Lung microvascular endothelial cell (primary cell): ENCODE results near the gene CORO2B. TPM values are rescaled to one million over a fixed set of nuclear protein-coding genes. Genes with fewer than 3 reads are reported as not detected.
"Not testable (repeated sequence)": the region's sequence is repeated elsewhere in the genome, so short reads cannot be mapped to it uniquely, and the experiment has no call there.

Source experiments
- DNase-seq, 2 donors: peaks; one replicate each; pipeline versions ENCODE4 v3.0.0 to v3.0.0-alpha.2; 2010; ENCODE audit warnings: low read depth in 2 of 2
- total RNA-seq: library from RNA; depleted of rRNA; stranded (reverse); fragments of >200 nt; gene quantifications from 2 replicates; pipeline ENCODE4 v1.2.1, GENCODE V29; 2014

CORO2B gene
- total RNA-seq, 1 donor from 2014 or later: 0.20 TPM

DNA sequence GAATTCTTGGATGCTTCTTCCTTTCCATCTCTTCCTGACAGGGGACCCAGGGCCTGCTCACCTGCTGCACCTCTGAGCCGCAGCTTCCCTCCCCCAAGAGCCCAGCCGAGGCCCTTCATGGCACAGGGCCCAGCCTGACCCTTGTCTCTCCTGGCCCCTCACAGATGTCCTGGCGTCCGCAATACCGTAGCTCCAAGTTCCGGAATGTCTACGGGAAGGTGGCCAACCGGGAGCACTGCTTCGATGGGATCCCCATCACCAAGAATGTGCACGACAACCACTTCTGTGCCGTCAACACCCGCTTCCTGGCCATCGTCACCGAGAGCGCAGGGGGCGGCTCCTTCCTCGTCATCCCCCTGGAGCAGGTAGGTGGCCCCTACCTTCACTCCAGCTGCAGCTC is 66.2 kb downstream of the CORO2B start:
- no peak for DNase-seq

DNA sequence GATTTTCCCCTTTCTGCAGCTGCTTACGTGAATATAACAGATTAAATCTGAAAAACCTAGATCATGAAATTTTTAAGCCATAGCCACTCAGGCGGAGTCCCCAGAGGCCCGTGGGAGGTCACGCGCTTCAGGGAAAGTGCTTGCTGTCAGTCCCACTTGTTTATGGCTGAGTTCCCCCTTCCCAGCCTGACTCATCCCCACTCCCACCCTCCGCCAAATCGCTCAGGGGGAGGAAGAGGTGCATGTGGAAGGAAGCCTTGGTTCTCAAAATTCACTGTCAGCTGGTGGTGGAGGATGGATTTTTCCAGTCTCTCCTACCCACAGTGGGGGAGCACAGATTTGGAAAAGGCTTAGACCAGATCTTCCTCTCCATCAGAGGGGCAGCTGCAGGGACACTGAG is 67.4 kb downstream of the CORO2B start:
- DNase-seq: no peak

DNA sequence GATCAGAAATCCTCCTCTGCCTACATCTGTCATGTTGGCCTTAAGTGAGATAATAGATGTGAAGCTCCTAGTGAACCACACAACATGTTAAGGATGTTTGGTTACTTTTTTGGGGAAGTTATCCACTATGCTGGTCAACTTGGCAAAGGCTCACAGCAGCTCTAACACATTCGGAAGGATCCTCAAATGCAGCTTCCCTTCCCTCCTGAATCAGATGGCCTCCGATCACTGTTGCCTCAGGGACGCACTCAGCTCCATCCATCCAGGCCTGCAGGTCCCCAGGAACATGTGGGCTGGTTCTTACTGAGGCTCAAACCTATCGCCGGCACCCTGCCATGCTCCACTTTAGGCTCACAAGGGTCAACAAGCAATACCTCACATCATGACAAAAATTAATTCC is 67.9 kb downstream of the CORO2B start:
- DNase-seq: no peak

DNA sequence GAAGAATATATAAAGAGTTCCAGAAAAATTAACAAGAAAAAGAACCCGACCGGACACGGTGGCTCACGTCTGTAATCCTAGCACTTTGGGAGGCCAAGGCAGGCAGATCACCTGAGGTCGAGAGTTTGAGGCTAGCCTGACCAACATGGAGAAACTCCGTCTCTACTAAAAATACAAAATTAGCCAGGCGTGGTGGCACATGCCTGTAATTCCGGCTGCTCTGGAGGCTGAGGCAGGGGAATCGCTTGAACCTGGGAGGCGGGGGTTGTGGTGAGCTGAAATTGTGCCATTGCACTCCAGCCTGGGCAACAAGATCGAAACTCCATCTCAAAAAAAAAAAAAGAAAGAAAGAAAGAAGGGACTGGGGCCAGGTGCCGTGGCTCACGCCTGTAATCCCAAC is 68.6 kb downstream of the CORO2B start:
- not testable (repeated sequence) for DNase-seq

DNA sequence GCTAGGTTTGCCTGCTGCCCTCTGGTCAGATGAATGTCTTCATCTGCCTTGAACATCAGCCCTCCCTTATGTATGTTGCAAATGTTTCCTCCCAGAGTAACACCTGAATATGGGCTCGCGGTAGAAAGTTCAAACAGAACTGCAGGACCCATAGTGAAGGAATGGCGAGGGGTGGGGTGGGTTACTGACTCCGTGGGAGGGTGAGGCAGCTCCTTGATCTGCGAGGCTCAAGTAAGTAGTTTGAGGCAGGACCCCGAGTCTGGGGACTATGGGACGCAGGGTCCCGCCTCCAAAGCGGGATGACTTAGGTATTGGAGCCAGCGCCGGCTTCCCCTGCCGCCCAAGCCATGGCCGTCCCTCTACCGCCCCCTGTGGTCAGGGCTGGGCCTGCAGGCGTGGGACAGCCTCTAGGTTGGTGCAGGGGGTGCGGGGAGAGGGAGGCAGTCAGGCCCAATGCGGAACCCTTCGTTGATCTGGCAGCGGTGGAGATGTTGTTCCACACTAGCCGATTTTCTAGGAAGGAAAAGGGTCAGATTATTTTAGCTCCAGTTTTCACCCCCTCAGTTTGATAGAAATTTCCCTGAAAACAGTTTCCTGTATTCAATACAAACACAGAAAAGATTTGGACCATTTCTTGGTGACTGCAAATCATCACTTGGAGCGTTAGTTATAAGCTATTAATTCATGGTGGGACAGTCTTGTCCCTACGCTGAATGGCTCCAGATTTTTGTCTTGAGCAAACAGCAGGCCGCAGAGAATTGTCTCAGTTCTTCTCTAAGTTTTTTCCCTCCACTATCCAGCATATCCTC is 72.3 kb downstream of the CORO2B start:
- peak; percentile 49 to 76 for DNase-seq

DNA sequence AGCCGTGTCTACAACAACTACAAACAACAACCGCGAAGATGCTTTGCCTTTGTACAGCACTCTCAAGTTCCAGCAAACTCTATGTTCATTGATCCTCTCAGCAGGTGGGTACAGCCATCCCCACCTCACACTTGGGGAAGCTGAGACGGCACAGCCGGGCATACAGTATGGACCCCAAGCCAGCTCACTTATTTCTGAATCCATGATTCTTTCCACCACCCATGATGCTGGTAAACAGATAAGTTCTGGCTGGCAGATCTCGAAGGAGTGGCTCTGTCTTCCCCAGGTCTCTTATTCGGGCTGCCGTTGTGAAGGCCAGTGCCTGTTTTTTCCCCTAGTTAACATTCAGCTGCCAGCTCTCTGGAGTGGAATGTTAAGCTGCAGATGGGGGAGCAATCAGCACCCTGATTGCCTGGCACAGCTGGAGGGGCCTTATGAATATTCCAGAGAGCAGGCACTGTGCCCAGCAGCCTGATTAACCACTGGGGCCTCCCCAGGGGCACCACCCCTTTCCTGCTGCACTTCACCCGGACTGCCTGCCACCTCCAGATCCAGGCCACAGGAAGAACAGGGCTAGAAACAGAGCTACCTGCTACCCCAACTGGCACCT is 73.2 kb downstream of the CORO2B start:
- no peak for DNase-seq

DNA sequence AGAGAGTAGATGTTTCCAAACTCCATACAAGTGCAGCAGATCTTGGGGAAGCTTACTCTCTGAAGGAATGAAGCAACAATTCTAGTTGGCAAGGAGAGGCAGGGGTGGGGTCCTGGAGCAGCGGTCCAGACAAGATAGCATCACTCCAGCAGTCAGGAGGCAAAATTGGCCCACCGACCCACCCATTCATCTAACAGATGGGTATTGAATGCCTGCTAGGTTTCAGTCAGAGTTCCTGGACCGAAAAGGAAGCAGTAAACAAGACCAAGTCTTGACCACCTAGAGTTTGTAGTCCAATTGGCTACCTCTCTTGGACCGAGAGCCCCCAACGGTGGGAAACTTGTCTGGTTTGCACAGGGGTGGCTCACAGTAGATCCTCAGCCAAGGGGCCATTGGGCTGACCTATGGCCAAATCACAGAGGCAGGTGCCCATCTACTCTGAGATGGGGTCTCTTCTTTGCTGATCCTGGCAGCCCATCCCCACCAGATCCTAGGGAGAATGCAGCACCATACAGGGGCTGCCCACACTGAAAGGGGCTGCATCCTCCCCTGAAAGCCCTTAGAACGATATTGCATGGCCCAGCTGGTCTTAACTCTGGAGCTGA is 74.3 kb downstream of the CORO2B start:
- DNase-seq: no peak

DNA sequence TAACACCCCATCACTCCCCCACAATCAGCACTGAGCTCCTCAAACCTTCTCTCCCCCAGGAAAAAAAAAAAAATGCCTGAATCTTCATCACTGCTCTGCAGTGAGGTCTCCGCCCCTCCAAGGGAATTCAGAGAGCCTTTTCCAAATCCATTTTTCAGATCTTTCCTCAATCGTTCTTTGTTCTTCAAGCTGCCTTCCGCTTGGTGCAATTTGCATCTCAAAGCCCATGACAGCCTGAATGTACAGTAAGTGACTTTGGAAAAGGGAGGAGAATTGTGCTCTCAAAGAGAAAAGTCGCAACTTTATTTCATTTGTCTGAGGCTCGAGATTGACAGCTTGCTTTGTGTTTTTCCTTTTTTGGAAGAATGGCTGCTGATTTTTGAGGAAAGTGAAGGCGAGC is 75.0 kb downstream of the CORO2B start:
- DNase-seq: no peak

DNA sequence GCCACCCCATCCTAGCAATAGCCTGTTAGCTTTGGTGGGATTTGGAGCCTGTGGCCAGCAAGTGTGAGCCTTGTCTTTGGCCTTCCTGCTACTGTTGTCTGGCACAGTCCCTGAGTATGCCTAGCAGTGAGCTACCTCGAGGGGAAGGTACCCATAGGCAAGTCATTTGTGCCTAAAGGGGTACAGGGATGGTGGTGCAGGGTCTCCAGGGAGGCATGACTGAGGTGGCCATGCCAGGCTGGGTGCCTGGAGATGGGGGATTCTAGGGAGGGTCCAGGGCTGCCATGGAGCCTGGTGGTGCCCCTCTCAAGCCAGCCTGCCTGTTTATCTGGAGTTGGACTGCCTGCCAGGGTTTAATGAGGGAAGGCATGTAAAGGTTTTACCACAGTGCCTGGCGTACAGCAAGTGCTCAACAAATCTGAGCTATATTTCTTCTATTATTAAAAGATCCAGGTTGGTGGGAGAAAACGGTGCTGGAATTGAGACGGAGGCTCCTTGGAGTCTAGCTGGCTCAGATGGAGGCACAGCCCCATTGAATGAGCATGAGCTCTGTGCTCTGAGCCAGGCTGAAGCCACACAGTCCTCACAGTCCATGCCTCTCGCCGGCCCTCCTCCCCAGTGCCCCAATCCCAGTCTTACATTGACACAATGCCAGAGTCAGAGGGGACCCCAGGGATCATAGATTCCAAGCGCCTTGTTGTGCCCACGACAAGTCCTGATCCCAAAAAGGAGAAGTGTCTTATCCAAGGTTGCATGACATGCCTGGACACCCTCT is 76.2 kb downstream of the CORO2B start:
- no peak for DNase-seq

DNA sequence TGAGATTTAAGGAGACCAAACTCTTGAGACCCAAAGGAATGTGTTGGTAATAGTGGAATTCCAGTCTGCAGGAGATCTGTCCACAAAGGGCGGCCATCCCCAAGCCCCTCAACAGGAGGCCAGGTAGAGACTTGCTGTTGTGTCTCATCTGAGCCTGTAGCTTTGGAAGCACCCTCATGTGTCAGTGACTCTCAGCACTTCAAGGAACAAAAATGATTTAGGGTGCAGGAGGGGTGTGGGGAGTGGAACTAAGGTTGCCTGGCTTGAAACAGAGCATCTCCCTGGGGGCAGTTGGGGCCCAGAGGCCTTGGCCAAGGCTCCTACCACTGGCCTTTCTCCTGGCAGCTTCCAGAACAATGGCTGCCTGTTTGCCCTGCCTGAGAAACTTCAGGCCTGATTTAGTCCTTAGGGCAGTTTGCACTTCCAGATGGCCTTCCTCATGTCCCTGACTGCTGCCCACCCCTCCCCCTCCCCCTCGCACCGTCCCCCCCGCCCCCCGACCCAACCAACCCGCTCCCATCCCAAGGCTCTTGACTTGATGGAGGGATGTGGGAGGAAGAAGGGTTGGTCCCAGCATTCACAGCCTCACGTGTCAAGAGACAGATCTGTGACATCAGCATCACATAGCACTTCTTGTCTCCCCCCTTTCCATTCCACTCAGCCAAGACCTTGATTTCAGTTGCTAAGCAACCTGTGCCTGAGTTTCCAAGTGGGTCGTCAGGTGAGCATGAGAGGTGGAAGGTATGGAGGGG is 77.1 kb downstream of the CORO2B start:
- DNase-seq: no peak

DNA sequence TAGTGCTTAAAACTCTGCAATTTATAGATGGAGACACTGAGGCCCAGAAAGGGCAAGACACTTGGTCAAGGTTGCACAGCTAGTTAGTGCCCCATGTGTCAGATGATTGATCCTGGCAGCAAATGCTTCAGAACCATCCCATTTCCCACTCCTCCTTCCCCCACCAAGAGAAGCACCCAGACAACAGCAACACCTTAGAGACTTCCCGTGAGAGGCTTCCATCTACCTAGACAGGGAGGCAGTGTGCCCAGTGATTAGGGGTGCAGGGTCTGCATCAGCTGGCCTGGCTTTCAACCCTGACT is 77.6 kb downstream of the CORO2B start:
- no peak for DNase-seq

DNA sequence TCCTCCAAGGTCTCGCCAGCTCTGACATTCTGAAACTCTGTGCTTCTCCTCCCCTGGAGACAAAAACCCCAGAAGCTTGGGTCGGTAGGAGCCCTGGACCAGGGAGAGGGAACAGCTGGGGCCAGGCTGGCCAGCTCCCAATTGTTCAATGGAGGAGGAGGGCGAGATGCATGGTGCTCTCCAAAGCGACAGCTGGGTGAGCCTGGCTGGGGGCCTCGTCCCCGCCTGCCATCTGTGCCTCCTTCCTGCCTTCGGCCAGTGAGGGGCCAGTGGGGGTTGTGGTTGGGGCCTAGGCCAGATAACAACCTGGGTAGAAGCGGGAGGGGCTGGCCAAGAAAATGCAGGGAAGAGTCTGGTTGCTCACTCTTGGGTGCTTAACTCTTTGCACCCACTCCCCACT is 79.4 kb downstream of the CORO2B start:
- DNase-seq: no peak

DNA sequence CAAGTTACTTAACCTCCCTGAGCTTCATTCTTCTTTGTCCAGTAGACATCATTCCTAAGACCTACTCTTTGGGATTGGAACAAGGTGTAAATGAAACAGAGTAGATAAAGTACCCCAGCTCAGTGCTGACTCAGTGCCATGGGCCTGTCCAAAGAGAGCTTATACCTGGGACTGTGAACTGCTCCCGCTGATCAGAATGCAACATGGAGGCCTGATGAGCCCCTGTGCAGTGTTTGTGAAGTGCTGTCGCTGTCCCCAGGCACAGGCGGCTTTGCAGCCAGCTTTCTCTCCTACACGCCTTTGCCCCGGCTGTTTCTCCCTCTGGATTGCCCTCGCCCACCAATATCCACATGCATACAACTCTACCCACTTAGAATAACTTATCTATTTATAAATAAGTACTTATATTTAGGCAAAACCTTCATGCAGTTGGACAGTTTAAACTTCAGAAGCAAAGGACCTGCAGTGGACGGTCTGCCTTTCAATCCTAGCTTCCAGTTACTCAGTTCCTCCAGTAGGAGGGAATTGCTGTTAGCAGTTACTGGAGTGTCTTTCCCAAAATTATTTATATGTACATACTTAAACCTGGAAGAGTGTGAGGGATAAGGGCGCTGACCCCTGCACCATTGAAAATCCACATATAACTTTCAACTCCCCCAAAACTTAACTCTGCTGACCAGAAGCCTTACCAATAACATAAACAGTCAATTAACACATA is 80.0 kb downstream of the CORO2B start:
- no peak for DNase-seq

DNA sequence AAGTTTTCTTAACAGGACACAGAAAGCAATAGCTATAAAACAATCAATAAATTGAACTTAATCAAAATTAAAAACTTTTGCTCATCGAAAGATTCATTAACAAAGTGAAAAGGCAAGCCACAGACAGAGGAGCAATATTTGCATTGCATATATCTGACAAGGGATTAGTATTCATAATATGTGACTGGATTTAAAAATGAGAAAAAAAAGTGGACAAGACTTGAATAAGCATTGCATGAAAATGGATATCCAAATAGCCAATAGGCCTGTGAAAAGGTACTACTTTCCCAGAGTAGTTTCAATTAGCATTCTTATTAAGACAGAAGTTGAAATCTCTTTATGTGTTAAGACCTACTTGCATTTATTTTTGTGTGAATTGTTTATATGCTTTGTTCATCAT is 84.7 kb downstream of the CORO2B start:
- no peak for DNase-seq

DNA sequence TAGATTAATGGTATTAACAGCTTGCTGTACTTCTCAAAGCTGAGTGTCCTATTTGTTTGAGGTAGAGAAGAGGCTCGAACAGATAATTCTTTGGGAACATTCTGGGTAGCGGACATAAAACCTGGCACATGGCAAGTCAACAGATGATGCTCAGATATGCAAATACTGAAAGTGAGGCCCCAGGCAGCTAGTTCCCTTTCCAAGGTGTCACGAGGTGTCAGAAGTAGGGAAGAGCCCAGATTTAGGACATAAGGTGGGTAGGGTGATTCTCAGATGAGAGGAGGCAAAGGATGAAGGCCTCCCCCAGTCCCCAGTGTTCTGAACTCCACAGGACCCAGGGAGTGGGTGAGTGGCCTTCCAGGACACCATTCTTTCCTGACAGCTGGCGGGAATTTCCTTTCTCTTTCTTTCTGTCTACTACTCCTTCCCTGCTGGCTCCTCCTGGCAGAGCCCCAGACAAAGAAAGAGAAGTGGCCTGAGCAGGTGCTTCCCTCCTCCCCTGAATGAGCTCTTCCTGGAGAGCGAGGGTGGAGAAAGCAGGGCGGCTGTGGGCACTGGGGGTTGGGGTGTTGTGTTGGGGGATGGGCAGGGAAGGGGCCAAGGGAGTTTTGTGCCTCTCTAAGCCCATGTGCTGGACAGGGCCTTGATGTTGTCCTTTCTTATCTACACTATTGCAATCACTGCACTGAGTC is 87.5 kb downstream of the CORO2B start:
- peak in 1 of 2 donors; percentile 53 for DNase-seq

DNA sequence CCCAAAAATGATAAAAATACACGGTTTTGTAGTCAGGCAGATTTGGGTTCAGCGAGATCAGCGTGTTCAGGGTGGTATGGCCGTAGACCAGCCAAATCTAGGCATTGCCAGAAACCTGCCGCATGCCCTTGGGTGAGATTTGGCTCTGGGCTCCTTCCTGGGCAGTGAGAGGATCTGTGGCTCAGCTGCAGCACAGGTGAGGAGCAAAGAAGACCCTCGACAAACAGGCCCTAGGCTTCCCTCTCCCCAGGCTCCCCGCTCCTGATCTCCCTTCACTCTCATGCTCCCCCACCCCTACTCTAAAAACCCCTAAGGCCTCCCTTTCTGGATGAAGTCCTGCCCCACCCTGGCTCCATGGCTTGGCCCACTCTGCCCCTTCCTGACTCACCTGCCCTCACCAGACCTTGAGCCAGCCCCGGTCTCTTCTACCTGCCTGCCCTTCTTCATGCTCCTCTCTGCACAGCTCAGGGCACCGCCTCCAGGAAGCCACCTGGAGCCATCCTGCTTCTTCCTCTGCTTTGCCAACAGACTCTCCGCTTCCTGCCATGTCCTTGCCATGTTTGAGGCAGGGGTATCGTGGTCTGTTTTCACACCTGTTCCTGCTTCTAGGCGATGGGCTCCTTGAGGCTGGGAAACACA is 88.1 kb downstream of the CORO2B start:
- no peak for DNase-seq

DNA sequence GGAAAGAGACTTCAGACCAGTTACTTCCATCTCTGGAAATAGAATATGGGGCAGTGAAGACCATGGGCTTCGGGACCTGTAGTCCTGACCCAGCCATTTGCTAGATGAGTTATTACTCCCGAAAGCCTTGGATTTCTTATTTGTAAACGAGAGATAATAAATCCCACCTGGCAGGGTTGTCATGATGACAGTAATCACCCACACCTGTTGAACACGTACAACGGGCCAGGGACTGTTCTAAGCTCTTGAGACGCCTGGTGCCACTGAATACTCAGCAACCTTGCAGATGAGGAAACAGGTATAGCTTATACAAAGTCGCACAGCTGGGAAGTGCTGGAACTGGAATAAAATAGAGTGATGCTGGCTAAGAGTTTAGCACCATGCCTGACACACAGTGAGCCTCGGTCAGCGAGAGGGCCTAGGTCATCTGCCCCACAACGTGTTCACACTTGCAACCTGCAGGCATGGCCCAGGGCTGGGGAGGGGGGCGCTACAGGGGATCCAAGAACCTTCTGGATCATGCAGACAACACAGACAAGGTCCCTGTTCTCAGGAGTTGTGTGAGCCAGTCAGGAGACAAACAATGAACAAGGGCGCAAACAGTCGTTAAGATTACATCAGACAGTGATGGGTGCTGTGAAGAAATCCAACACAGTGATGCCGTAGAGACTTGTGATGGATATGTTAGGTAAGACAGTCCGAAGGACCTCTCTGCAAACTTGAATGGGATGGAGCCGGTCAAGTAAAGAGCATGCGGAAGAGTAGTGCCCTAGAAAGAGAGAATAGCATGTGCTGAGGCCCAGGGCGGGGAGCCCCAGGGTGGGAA is 89.2 kb downstream of the CORO2B start:
- DNase-seq: no peak

DNA sequence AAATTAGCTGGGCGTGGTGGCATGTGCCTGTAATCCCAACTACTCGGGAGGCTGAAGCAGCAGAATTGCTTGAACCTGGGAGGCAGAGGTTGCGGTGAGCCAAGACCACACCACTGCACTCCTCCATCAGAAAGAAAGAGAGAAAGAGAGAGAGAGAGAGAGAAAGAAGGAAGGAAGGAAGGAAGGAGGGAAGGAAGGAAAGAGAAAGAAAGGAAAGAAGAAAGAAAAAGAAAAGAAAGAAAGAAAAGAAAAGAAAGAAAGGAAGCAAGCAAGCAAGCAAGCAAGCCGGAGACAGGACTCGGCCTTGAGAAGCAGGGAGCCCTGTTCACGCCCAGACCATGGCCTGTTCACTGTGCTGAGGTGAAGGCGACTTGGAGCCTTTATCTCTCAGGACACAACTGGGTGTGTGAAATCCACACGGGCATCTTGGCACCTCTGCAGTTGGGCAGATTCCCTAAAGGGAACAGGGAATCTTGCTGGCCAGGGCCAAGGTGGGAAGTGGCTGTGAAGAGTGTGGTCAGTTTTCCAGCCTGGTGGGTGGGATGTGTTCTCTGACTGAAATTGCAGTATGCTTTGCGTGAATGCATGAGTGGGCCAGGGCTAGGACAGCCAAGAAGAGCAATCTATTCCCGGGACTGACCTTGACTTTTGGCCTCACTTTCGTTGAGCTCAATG is 90.3 kb downstream of the CORO2B start:
- no peak for DNase-seq
